Measurements from ENCODE around the gene ADH7. TPM values are rescaled to one million over a fixed set of nuclear protein-coding genes. Genes with fewer than 3 reads are reported as not detected.
A peak's percentile ranks its signal among the peaks of the same experiment; 100 is the strongest.
"Not testable (repeated sequence)": the region's sequence is repeated elsewhere in the genome, so short reads cannot be mapped to it uniquely, and the experiment has no call there.

Gene ADH7
- total and polyA plus RNA-seq, 2 experiments from 2014 or later = not detected

DNA sequence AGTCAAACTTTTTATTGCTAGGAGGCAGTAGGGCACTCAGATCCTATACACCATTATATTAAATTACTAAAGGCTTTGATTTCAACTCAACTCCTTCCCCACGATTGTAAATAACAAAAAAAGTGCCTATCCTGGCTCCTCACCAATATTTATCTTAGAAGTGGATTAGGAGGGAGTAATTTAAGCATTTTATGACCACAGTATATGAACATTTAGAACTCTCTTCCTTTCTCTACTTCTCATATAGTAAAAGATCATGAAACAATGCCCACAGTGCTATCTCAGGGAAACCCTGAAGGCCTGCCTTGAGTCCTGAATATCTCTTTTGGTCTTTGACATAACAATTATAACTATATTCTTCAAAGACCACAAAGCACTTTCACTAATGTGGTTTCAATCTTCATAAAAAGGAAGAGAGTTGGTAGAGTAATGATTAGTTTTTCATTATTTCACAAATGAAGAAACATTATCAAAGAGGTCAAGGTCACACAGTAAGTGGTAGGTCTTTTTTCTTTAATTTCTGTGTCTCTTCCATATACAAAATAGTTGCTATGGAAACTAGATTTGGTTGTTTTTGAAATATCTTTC is 53.5 kb downstream of the ADH7 start:
- Histone ChIP-seq H3K27me3 (replicated peaks; ENCODE audit: insufficient read depth) (no peaks in the 10 kb centered on the region), H3K79me2 (ENCODE audit: insufficient read depth) (no peaks in the 10 kb centered on the region), H3K4me2 (ENCODE audit: unreplicated experiment) (no peak overlapping the region), H3F3A (ENCODE audit: insufficient read depth) (peaks cover 26% of the 10 kb centered on the region), H3K9me3 (ENCODE audit: low read depth) (no peaks in the 10 kb centered on the region), H3K9ac (no peak overlapping the region), H3K27ac (no peak overlapping the region), H3K4me3 (no peak overlapping the region), H4K20me1 (ENCODE audit: insufficient read depth) (no peaks in the 10 kb centered on the region), H3K36me3 (ENCODE audit: low read depth) (no peaks in the 10 kb centered on the region), H2AFZ (no peak overlapping the region), H3K4me1 (ENCODE audit: insufficient read depth) (peaks cover 37% of the 10 kb centered on the region), H3K9me2 (ENCODE audit: insufficient read depth) (peaks cover 7% of the 10 kb centered on the region; the same call in 1 of the 2 replicates)
- in situ Hi-C loops (cut with MboI) = no loop called here
- WGBS, 2 experiments (ENCODE audit: low coverage in 1 of 2, low lambda C conversion rate in 2 of 2, missing lambda C conversion rate in 2 of 2) = 25 to 40% methylated on average over 1 of the region's 1 CpG
- DNase-seq = no peak
- no peak for TF ChIP-seq EZH2 (IDR thresholded peaks at IDR 0.05; ENCODE audit: insufficient read depth, poor library complexity, severe bottlenecking)
- no peak for TF ChIP-seq EZH2phosphoT487 (IDR thresholded peaks at IDR 0.05; ENCODE audit: insufficient read depth, low read depth)

DNA sequence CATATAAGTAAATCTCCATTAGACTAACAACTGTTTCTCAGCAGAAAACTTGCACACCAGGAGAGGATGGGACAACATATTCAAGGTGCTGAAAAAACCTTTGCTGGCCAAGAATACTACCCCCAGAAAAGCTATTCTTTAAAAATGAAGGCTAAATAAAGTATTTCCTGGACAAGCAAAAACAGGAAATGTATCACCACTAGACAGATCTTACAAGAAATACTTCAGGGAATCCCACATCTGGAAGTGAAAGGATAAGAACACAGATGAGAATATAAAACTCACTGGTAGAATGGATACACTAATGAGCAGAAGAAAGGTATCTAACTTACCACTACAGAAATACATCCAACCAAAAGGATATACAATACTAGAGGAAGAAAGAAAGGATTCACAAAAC is 55.6 kb downstream of the ADH7 start:
- Histone ChIP-seq H3K9me2 (ENCODE audit: insufficient read depth) (peaks cover 7% of the 10 kb centered on the region; the same call in 1 of the 2 replicates), H2AFZ (peak overlapping the region; percentile 43; the same call in 1 of the 2 replicates), H3K4me1 (ENCODE audit: insufficient read depth) (peaks cover 29% of the 10 kb centered on the region), H3K36me3 (ENCODE audit: low read depth) (no peaks in the 10 kb centered on the region), H3K4me3 (no peak overlapping the region), H3K27me3 (replicated peaks; ENCODE audit: insufficient read depth) (no peaks in the 10 kb centered on the region), H4K20me1 (ENCODE audit: insufficient read depth) (no peaks in the 10 kb centered on the region), H3K9me3 (ENCODE audit: low read depth) (no peaks in the 10 kb centered on the region), H3K9ac (no peak overlapping the region), H3F3A (ENCODE audit: insufficient read depth) (peaks cover 26% of the 10 kb centered on the region), H3K27ac (no peak overlapping the region), H3K79me2 (ENCODE audit: insufficient read depth) (no peaks in the 10 kb centered on the region), H3K4me2 (ENCODE audit: unreplicated experiment) (no peak overlapping the region)
- TF ChIP-seq EZH2 (IDR thresholded peaks at IDR 0.05; ENCODE audit: insufficient read depth, poor library complexity, severe bottlenecking) = no peak
- no peak for TF ChIP-seq EZH2phosphoT487 (IDR thresholded peaks at IDR 0.05; ENCODE audit: insufficient read depth, low read depth)
- in situ Hi-C loops (cut with MboI) = no loop called here
- no peak for DNase-seq

- Histone ChIP-seq H3K27me3 (replicated peaks; ENCODE audit: insufficient read depth) (no peaks in the 10 kb centered on the region), H3K4me2 (ENCODE audit: unreplicated experiment) (no peak overlapping the region), H3K27ac (no peak overlapping the region), H3K4me3 (no peak overlapping the region), H3K9ac (no peak overlapping the region), H2AFZ (no peak overlapping the region), H3K79me2 (ENCODE audit: insufficient read depth) (no peaks in the 10 kb centered on the region), H3K4me1 (ENCODE audit: insufficient read depth) (peaks cover 23% of the 10 kb centered on the region), H3F3A (ENCODE audit: insufficient read depth) (peaks cover 26% of the 10 kb centered on the region), H3K9me2 (ENCODE audit: insufficient read depth) (peaks cover 7% of the 10 kb centered on the region; the same call in 1 of the 2 replicates), H3K9me3 (ENCODE audit: low read depth) (no peaks in the 10 kb centered on the region), H3K36me3 (ENCODE audit: low read depth) (no peaks in the 10 kb centered on the region), H4K20me1 (ENCODE audit: insufficient read depth) (no peaks in the 10 kb centered on the region)
- TF ChIP-seq EZH2phosphoT487 (IDR thresholded peaks at IDR 0.05; ENCODE audit: insufficient read depth, low read depth) (no peak), EZH2 (IDR thresholded peaks at IDR 0.05; ENCODE audit: insufficient read depth, poor library complexity, severe bottlenecking) (no peak)
- DNase-seq = no peak
- WGBS, 2 experiments (ENCODE audit: low coverage in 1 of 2, low lambda C conversion rate in 2 of 2, missing lambda C conversion rate in 2 of 2) = 94 to 98% methylated on average over 3 of the region's 3 CpGs
- in situ Hi-C loops (cut with MboI) = no loop called here
Measured at GRCh38 chr4:99378876-99379275, 56.3 kb downstream of the ADH7 start.

DNA sequence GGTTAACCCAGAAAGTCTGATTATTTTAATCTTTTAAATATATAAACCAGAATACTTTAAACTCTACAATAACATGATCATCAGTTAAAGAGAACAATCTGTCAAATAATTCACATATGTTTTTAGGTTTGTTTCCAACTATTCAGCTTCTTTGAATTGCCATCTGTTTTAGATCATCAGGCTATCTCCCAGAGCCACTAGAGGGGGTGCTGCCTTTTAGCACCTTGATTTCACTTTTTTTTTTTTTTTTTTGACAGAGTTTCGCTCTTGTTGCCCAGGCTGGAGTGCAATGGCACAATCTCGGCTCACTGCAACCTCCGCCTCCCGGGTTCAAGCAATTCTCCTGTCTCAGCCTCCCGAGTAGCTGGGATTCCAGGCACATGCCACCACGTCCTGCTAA is 57.8 kb downstream of the ADH7 start:
- H3K79me2 ChIP-seq (ENCODE audit: insufficient read depth); in situ Hi-C loops (cut with MboI); H3K9ac ChIP-seq; H3K4me1 ChIP-seq (ENCODE audit: insufficient read depth); H3K36me3 ChIP-seq (ENCODE audit: low read depth); H3K27me3 ChIP-seq (replicated peaks; ENCODE audit: insufficient read depth); H2AFZ ChIP-seq; H4K20me1 ChIP-seq (ENCODE audit: insufficient read depth); H3K4me2 ChIP-seq (ENCODE audit: unreplicated experiment); H3K27ac ChIP-seq; H3K4me3 ChIP-seq; H3K9me3 ChIP-seq (ENCODE audit: low read depth); H3K9me2 ChIP-seq (ENCODE audit: insufficient read depth): not testable (repeated sequence)
- DNase-seq = peak; percentile 66
- 53 to 67% methylated on average over 5 to 6 of the region's 6 CpGs for WGBS, 2 experiments (ENCODE audit: low coverage in 1 of 2, low lambda C conversion rate in 2 of 2, missing lambda C conversion rate in 2 of 2)
- H3F3A ChIP-seq (ENCODE audit: insufficient read depth) = peaks cover 10% of the 10 kb centered on the region

DNA sequence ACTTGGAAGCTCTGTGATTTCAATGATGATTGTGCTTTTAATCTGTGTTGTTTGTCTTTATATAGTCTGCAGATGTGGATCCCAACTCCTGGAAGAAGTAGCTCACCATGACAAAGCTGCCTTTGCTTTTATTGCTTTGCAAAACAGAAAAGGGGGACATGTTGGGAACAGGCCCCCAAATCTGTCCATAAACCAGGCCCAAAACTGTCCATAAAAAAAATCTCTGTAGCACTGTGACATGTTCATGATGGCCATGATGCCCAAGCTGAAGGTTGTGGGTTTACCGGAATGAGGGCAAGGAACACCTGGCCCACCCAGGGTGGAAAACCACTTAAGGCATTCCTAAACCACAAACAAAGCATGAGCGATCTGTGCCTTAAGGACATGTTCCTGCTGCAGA is 62.7 kb downstream of the ADH7 start:
- H4K20me1 ChIP-seq (ENCODE audit: insufficient read depth); H3K27me3 ChIP-seq (replicated peaks; ENCODE audit: insufficient read depth); H3K4me1 ChIP-seq (ENCODE audit: insufficient read depth); in situ Hi-C loops (cut with MboI); H3K4me3 ChIP-seq; H3K36me3 ChIP-seq (ENCODE audit: low read depth); H3K79me2 ChIP-seq (ENCODE audit: insufficient read depth); H3K27ac ChIP-seq; H3K9me2 ChIP-seq (ENCODE audit: insufficient read depth); H3K4me2 ChIP-seq (ENCODE audit: unreplicated experiment); H3F3A ChIP-seq (ENCODE audit: insufficient read depth); DNase-seq; H3K9ac ChIP-seq; H2AFZ ChIP-seq; H3K9me3 ChIP-seq (ENCODE audit: low read depth): not testable (repeated sequence)
- WGBS, 2 experiments (ENCODE audit: low coverage in 1 of 2, low lambda C conversion rate in 2 of 2, missing lambda C conversion rate in 2 of 2) = 86 to 87% methylated on average over 2 of the region's 2 CpGs

- H3K4me1 ChIP-seq (ENCODE audit: insufficient read depth); in situ Hi-C loops (cut with MboI); H4K20me1 ChIP-seq (ENCODE audit: insufficient read depth); H2AFZ ChIP-seq; H3K4me3 ChIP-seq; DNase-seq; H3K9me2 ChIP-seq (ENCODE audit: insufficient read depth); H3K27ac ChIP-seq; H3K9ac ChIP-seq; H3K79me2 ChIP-seq (ENCODE audit: insufficient read depth); H3F3A ChIP-seq (ENCODE audit: insufficient read depth); H3K36me3 ChIP-seq (ENCODE audit: low read depth); H3K4me2 ChIP-seq (ENCODE audit: unreplicated experiment); H3K27me3 ChIP-seq (replicated peaks; ENCODE audit: insufficient read depth); H3K9me3 ChIP-seq (ENCODE audit: low read depth): not testable (repeated sequence)
- WGBS, 2 experiments (ENCODE audit: low coverage in 1 of 2, low lambda C conversion rate in 2 of 2, missing lambda C conversion rate in 2 of 2) = 48 to 51% methylated on average over 2 of the region's 2 CpGs
Measured at GRCh38 chr4:99367817-99368216, 67.3 kb downstream of the ADH7 start.

Measured in GM23248 (cell line).